ENCODE measurements around the gene C1orf53.
"Not testable (repeated sequence)": the region's sequence is repeated elsewhere in the genome, so short reads cannot be mapped to it uniquely, and the experiment has no call there.

- TF ChIP-seq CTCF (IDR thresholded peaks at IDR 0.05); POLR2A (IDR thresholded peaks at IDR 0.05); POLR2AphosphoS5 (IDR thresholded peaks at IDR 0.05; ENCODE audit: insufficient read depth in 1 of 2, low read depth in 1 of 2): not testable (repeated sequence)
Measured at GRCh38 chr1:197882241-197882640, 20.2 kb upstream of the C1orf53 start.
